Measurements from ENCODE around the gene EDAR. TPM values are rescaled to one million over a fixed set of nuclear protein-coding genes. Genes with fewer than 3 reads are reported as not detected.

Gene EDAR
- total and polyA plus RNA-seq, 8 donors, result 0.47 to 8.1 (median 5.9) TPM; not detected in 1

DNA sequence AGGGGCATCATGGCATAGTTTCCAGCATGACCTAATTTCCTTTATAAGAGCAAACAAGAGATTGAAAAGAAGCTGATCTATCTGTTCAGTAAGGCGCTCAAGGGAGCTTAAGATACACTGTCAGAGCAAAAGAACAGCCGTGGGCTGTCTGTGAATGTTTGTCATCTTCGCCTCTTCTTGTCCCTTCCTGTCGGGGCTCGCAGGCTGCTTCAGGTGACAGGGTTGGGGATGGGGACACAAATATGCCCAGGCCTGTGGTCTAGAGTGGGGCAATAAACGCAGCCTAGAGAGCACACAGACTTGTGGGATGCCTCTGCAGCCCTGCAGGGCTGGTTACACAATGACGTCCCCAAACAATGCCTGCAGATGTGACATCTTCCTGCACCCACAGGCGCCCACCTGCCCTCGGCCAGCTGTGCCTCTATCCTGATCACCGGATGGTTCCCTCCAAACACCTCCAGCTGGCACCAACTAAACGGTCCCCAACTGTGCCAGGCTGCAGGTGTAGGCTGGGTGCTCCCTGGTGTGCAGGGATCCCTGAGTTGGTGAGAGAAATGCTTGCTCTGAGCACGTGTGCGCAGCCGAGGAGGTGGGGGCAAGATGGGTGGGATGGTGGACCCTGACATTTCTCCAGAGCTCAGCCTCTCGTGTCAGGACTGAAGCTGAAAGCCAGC lies 72.8 kb downstream of the EDAR start:
- no peak overlapping the region for H3K27ac ChIP-seq
- no peaks in the 10 kb centered on the region for H3K9me3 ChIP-seq
- H3K4me3 ChIP-seq, result no peak overlapping the region
- no peak for DNase-seq
- intact Hi-C loops (cut with DNase I), result no loop called here
- TF ChIP-seq, protein P1, sequence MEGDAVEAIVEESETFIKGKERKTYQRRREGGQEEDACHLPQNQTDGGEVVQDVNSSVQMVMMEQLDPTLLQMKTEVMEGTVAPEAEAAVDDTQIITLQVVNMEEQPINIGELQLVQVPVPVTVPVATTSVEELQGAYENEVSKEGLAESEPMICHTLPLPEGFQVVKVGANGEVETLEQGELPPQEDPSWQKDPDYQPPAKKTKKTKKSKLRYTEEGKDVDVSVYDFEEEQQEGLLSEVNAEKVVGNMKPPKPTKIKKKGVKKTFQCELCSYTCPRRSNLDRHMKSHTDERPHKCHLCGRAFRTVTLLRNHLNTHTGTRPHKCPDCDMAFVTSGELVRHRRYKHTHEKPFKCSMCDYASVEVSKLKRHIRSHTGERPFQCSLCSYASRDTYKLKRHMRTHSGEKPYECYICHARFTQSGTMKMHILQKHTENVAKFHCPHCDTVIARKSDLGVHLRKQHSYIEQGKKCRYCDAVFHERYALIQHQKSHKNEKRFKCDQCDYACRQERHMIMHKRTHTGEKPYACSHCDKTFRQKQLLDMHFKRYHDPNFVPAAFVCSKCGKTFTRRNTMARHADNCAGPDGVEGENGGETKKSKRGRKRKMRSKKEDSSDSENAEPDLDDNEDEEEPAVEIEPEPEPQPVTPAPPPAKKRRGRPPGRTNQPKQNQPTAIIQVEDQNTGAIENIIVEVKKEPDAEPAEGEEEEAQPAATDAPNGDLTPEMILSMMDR (IDR thresholded peaks at IDR 0.05), result no peak
- no peaks in the 10 kb centered on the region for H3K4me1 ChIP-seq
- H3K36me3 ChIP-seq, result no peaks in the 10 kb centered on the region
- H3K27me3 ChIP-seq, result no peaks in the 10 kb centered on the region
- ATAC-seq, result no peak

GRCh38 chr2:108912629-108912902 lies 76.5 kb downstream of the EDAR start:
- intact Hi-C loops (cut with DNase I), result no loop called here
- Histone ChIP-seq H3K9me3 (no peaks in the 10 kb centered on the region), H3K4me3 (no peak overlapping the region), H3K36me3 (no peaks in the 10 kb centered on the region), H3K27ac (no peak overlapping the region), H3K4me1 (no peaks in the 10 kb centered on the region), H3K27me3 (no peaks in the 10 kb centered on the region)
- TF ChIP-seq, protein P1 (IDR thresholded peaks at IDR 0.05), result no peak
- DNase-seq, result no peak
- ATAC-seq, result no peak

DNA sequence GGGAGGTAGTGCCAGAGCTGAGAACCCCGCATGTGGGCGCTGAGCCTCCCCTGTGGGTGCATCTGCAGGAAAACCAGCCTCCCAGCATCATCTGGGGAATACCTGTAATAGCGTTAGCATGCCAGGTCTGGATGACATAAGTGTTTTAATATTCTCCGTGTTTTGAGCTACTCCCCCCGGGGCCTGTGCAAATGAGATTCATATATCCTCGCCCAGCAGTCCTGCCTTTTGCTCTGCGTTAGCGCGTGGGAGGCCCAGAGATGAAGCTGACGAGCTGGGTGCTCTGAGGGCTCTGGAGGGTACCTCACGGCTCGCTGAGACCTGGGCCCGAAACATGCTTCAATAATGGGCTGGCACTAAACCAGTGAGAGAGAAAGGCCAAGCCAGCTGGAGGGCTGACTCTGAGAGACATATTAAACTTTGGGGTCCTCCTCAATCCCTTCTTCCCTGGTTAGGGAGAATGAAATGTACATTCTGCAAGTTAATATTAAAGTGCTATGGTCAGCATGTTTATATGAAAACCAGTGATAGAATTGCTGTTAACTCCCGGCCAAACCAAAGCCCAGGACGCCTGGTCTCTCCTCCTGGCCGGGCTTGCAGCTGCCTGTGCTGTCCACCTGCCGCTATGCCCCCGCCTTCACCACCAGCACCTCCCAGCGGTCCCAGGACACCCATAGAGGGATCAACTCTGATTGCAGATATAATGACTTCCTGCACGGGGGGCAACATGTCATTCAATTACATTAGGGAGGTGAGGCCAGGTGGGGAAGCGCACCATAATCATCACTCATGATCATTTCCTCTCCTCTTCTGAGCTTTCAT lies 77.0 kb downstream of the EDAR start:
- TF ChIP-seq, protein P1 (IDR thresholded peaks at IDR 0.05), result no peak
- no peak for ATAC-seq
- Histone ChIP-seq H3K36me3 (no peaks in the 10 kb centered on the region), H3K27me3 (no peaks in the 10 kb centered on the region), H3K9me3 (no peaks in the 10 kb centered on the region), H3K4me1 (no peaks in the 10 kb centered on the region), H3K4me3 (no peak overlapping the region), H3K27ac (no peak overlapping the region)
- no peak for DNase-seq
- intact Hi-C loops (cut with DNase I), result no loop called here

GRCh38 chr2:108911401-108911800 lies 77.6 kb downstream of the EDAR start:
- Histone ChIP-seq H3K9me3 (no peaks in the 10 kb centered on the region), H3K4me1 (no peaks in the 10 kb centered on the region), H3K27me3 (no peaks in the 10 kb centered on the region), H3K4me3 (no peak overlapping the region), H3K27ac (no peak overlapping the region), H3K36me3 (no peaks in the 10 kb centered on the region)
- intact Hi-C loops (cut with DNase I), result no loop called here
- no peak for DNase-seq
- TF ChIP-seq, protein P1 (IDR thresholded peaks at IDR 0.05), result no peak
- ATAC-seq, result no peak

- H3K4me3 ChIP-seq, result no peak overlapping the region
- H3K27me3 ChIP-seq, result no peaks in the 10 kb centered on the region
- no peak for DNase-seq
- TF ChIP-seq, protein P1 (IDR thresholded peaks at IDR 0.05), result no peak
- H3K4me1 ChIP-seq, result no peaks in the 10 kb centered on the region
- ATAC-seq, result no peak
- intact Hi-C loops (cut with DNase I), result no loop called here
- H3K27ac ChIP-seq, result no peak overlapping the region
- no peaks in the 10 kb centered on the region for H3K9me3 ChIP-seq
- H3K36me3 ChIP-seq, result no peaks in the 10 kb centered on the region
Observed at GRCh38 chr2:108910541-108911396, 78.3 kb downstream of the EDAR start.

Measured in left lung (tissue), 10 donors.